Keratinocyte (primary cell): Measurements from ENCODE around the gene IL1RAPL1. TPM values are rescaled to one million over a fixed set of nuclear protein-coding genes. Genes with fewer than 3 reads are reported as not detected.

Source experiments
- DNase-seq: peaks from one replicate; pipeline ENCODE4 v3.0.0-alpha.2; 2011; ENCODE audit warnings: low read depth, missing footprints, low spot score
- FAIRE-seq: peaks from 2 replicates; lab custom pipeline; 2011; peaks lifted over from hg19 to GRCh38; lab: Jason Lieb, UNC
- H2AFZ ChIP-seq: 2 replicates; pipeline ENCODE4 v1.6.0; 2012; ENCODE audit warnings: low read length, control low read depth, inconsistent platforms; ENCODE audit not compliant: control insufficient read depth
- H3K27ac ChIP-seq: 2 replicates; pipeline ENCODE4 v1.5.1; 2011; ENCODE audit warnings: low read length; ENCODE audit not compliant: control insufficient read depth, insufficient read depth
- H3K27me3 ChIP-seq: 3 replicates; pipeline ENCODE4 v1.6.0; 2011; ENCODE audit warnings: low read length; ENCODE audit not compliant: control insufficient read depth, insufficient read depth; ENCODE audit errors: extremely low read depth
- H3K36me3 ChIP-seq, 2 experiments: 2 replicates in 1 of 2; 3 replicates in 1 of 2; pipeline ENCODE4 v1.5.1; 2011; ENCODE audit warnings: low read length in 2 of 2, mild to moderate bottlenecking in 1 of 2; ENCODE audit not compliant: control insufficient read depth in 2 of 2, insufficient read depth in 2 of 2; ENCODE audit errors: extremely low read depth in 1 of 2
- H3K4me1 ChIP-seq: 3 replicates; pipeline ENCODE4 v1.5.1; 2011; ENCODE audit warnings: low read length; ENCODE audit not compliant: control insufficient read depth, insufficient read depth; ENCODE audit errors: extremely low read depth
- H3K4me2 ChIP-seq: 3 replicates; pipeline ENCODE4 v1.6.0; 2011; ENCODE audit warnings: low read depth, low read length; ENCODE audit not compliant: control insufficient read depth, insufficient read depth; ENCODE audit errors: extremely low read depth
- H3K4me3 ChIP-seq, 3 experiments: fragments of 200-600 bp in 1 of 3; sonication (generic) in 1 of 3; 2 replicates in 2 of 3; 3 replicates in 1 of 3; pipeline ENCODE4 v1.5.1; 2011 to 2016; ENCODE audit warnings: low read length in 3 of 3, mild to moderate bottlenecking in 3 of 3, control low read depth in 2 of 3, inconsistent platforms in 1 of 3, low read depth in 1 of 3, mixed read lengths in 1 of 3, mixed run types in 1 of 3, moderate library complexity in 1 of 3; ENCODE audit not compliant: control insufficient read depth in 2 of 3, insufficient read depth in 2 of 3; ENCODE audit errors: extremely low read depth in 1 of 3
- H3K79me2 ChIP-seq: 2 replicates; pipeline ENCODE4 v1.6.0; 2012; ENCODE audit warnings: low read length; ENCODE audit not compliant: control insufficient read depth, insufficient read depth
- H3K9ac ChIP-seq: 3 replicates; pipeline ENCODE4 v1.6.0; 2011; ENCODE audit warnings: low read length; ENCODE audit not compliant: control insufficient read depth, insufficient read depth; ENCODE audit errors: extremely low read depth
- H3K9me1 ChIP-seq: 3 replicates; pipeline ENCODE4 v1.6.0; 2011; ENCODE audit warnings: low read length; ENCODE audit not compliant: control insufficient read depth, insufficient read depth; ENCODE audit errors: extremely low read depth
- H3K9me3 ChIP-seq: 2 replicates; pipeline ENCODE4 v1.5.1; 2012; ENCODE audit warnings: low read depth, low read length; ENCODE audit not compliant: control insufficient read depth
- H4K20me1 ChIP-seq: 3 replicates; pipeline ENCODE4 v1.6.0; 2011; ENCODE audit warnings: low read length; ENCODE audit not compliant: control insufficient read depth, insufficient read depth; ENCODE audit errors: extremely low read depth
- EZH2 ChIP-seq: IDR thresholded peaks from one replicate; pipeline ENCODE4 v1.6.1; 2012; ENCODE audit warnings: inconsistent platforms, mild to moderate bottlenecking, low read length, moderate library complexity
- dilution Hi-C: fragments of 300-500 bp; cut with MboI; formaldehyde crosslinking; loops from one replicate; pipeline ENCODE4 v1.7.0; 2020; ENCODE audit warnings: low sequenced_read_pairs; ENCODE audit not compliant: extremely low pct_ligation_motif_present
- polyA plus RNA-seq, 5 experiments: library from polyadenylated mRNA; depleted of rRNA in 3 of 5; stranded (reverse) in 3 of 5; stranded (forward) in 1 of 5; unstranded in 1 of 5; fragments of >200 nt; gene quantifications; 1 replicate in 1 of 5; 2 replicates in 3 of 5; 3 replicates in 1 of 5; pipeline versions ENCODE4 v1.2.1 to v1.2.3, GENCODE V29; 2011 to 2012; ENCODE audit warnings: missing spikeins in 2 of 5, low read depth in 1 of 5, low replicate concordance in 1 of 5
- TF ChIP-seq, protein P1 (sequence below), 3 experiments: IDR thresholded peaks in 1 of 3; conservative IDR thresholded peaks in 1 of 3; optimal IDR thresholded peaks in 1 of 3; 2 replicates in 2 of 3; 3 replicates in 1 of 3; pipeline versions ENCODE3 to v1.5.1; 2011; ENCODE audit warnings: low read length in 3 of 3, mild to moderate bottlenecking in 3 of 3, moderate library complexity in 2 of 3, control low read depth in 1 of 3, inconsistent platforms in 1 of 3; ENCODE audit not compliant: insufficient read depth in 2 of 3; ENCODE audit errors: extremely low read depth in 1 of 3

Gene IL1RAPL1
- polyA plus RNA-seq, 1 donor (not counting 4 experiments of a cell fraction or from before 2014, with no cell fraction given) = 2.8 TPM

DNA sequence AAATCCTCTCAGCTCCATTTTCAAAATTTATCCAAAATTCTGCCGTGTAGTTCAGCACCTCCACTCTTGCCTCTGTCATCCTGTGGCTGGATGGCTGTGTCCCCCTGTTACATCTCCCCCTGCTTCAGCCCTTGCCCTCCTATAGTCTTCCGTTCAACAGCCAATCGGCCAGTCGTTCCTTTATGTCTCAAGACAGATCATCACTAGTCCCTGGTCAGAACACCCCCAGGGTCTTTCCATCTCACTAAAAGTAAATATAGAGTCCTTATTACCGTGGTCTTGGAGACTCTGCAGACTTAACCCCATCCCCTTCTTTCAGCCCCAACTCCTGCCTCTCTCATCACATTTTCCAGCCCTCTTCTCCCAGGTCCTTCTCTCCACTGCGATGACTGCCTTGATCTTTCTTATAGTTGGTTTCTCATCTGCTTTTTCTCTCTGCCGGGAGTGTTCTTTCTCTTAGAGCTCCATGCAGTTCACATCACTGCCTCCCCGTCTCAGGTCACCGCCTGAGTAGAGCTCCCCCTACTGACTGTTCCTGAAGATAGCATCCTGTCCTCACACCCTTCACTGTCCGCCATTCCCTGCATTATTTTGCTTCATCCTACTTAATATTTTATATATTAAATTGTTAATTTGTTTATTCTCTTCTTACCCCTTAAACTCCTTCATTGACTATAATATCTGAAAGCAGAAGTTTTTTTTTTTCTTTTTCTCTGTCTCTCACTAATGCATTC, 891.3 kb downstream of the IL1RAPL1 start:
- Histone ChIP-seq H3K9me3 (no peaks in the 10 kb centered on the region), H3K36me3 (no peaks in the 10 kb centered on the region), H4K20me1 (no peaks in the 10 kb centered on the region), H3K4me3 (no peak overlapping the region), H3K9me1 (no peaks in the 10 kb centered on the region), H3K79me2 (no peaks in the 10 kb centered on the region), H2AFZ (peak overlapping the region; percentile 14), H3K9ac (no peak overlapping the region), H3K4me2 (no peak overlapping the region), H3K27ac (no peak overlapping the region), H3K27me3 (no peaks in the 10 kb centered on the region), H3K4me1 (no peaks in the 10 kb centered on the region)
- TF ChIP-seq EZH2 = no peak
- TF ChIP-seq, protein P1, sequence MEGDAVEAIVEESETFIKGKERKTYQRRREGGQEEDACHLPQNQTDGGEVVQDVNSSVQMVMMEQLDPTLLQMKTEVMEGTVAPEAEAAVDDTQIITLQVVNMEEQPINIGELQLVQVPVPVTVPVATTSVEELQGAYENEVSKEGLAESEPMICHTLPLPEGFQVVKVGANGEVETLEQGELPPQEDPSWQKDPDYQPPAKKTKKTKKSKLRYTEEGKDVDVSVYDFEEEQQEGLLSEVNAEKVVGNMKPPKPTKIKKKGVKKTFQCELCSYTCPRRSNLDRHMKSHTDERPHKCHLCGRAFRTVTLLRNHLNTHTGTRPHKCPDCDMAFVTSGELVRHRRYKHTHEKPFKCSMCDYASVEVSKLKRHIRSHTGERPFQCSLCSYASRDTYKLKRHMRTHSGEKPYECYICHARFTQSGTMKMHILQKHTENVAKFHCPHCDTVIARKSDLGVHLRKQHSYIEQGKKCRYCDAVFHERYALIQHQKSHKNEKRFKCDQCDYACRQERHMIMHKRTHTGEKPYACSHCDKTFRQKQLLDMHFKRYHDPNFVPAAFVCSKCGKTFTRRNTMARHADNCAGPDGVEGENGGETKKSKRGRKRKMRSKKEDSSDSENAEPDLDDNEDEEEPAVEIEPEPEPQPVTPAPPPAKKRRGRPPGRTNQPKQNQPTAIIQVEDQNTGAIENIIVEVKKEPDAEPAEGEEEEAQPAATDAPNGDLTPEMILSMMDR (optimal IDR thresholded peaks at IDR 0.05 in 1 of 3, IDR thresholded peaks at IDR 0.05 in 1 of 3, conservative IDR thresholded peaks at IDR 0.05 in 1 of 3; ENCODE audit: extremely low read depth in 1 of 3, insufficient read depth in 2 of 3, low read length in 3 of 3) = peak; percentile 61 to 85 (median 82)
- dilution Hi-C loops = no loop called here
- FAIRE-seq = no peak
- no peak for DNase-seq

DNA sequence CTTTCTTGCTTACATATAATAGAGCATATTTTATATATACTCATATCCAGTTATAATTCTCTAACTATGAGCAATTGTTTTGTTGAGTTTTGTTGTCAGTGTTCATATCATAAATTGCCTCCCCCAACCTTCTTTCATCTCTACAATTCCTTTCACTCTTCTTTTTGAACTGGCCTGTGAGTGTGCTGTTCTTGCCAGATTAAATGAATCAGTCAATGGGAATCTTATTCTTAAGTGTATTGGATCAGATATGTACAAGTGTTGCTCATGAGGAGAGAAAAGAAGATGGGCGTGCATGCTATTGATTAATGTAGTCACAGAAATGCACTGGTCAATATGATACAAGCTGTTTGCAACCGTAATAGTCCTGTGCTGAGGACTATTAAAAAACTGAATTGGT, 900.0 kb downstream of the IL1RAPL1 start:
- Histone ChIP-seq H3K4me3 (no peak overlapping the region), H3K9ac (no peak overlapping the region), H3K4me1 (no peaks in the 10 kb centered on the region), H3K9me3 (no peaks in the 10 kb centered on the region), H3K27me3 (no peaks in the 10 kb centered on the region), H3K36me3 (no peaks in the 10 kb centered on the region), H3K9me1 (no peaks in the 10 kb centered on the region), H3K4me2 (no peak overlapping the region), H3K27ac (no peak overlapping the region), H3K79me2 (no peaks in the 10 kb centered on the region), H2AFZ (no peak overlapping the region), H4K20me1 (no peaks in the 10 kb centered on the region)
- no peak for TF ChIP-seq EZH2
- TF ChIP-seq, protein P1 (optimal IDR thresholded peaks at IDR 0.05 in 1 of 3, IDR thresholded peaks at IDR 0.05 in 1 of 3, conservative IDR thresholded peaks at IDR 0.05 in 1 of 3; ENCODE audit: extremely low read depth in 1 of 3, insufficient read depth in 2 of 3, low read length in 3 of 3) = no peak
- no peak for DNase-seq
- dilution Hi-C loops = no loop called here
- no peak for FAIRE-seq
